NOMO-1 treated with dmso at 0.1 percent for 144 hours (cell line): ENCODE data around the gene CCN6.
"Not testable (repeated sequence)": the region's sequence is repeated elsewhere in the genome, so short reads cannot be mapped to it uniquely, and the experiment has no call there.

Experiments
- DNase-seq: peaks from one replicate; lab custom pipeline; 2025; ENCODE audit not compliant: unreplicated experiment; lab: John Stamatoyannopoulos, UW

CCN6 gene

DNA sequence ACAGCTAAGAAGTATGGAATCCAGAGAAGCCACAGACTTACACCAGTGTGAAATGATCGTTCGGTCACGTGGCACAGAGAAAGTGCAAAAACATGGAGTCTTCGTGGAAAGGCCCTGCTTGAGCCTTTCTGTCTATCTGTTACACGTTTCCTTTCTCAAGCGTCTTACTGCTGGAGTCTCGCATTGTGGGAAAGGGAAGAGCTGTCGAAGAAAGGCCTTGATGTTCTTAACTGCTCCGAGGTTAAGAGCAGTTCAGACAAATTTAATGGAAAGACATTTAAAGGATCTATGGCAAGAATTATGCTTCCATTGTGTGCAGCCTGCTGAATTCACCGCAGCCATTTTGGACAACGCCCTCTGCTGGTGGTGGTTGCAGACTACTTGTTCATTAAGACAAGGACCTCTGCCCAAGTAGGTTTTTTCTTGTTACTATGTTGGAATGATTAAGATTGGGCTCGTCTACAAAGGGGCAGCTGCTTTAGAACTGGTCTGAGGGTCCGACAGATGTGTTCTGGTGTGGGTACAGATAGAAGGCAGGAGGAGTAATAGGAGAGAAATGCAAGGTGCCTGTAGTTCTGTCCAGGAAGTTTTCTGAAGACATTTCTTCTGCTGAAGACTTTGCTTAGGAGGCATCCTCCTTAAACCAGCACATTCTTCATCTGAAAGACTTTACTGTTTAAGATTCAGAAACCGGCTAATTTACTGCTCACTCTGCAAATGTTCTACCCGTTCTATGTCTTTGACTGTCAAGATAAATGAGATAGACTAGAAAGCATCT, 24.7 kb upstream of the CCN6 start:
- DNase-seq, result peak; percentile 14

DNA sequence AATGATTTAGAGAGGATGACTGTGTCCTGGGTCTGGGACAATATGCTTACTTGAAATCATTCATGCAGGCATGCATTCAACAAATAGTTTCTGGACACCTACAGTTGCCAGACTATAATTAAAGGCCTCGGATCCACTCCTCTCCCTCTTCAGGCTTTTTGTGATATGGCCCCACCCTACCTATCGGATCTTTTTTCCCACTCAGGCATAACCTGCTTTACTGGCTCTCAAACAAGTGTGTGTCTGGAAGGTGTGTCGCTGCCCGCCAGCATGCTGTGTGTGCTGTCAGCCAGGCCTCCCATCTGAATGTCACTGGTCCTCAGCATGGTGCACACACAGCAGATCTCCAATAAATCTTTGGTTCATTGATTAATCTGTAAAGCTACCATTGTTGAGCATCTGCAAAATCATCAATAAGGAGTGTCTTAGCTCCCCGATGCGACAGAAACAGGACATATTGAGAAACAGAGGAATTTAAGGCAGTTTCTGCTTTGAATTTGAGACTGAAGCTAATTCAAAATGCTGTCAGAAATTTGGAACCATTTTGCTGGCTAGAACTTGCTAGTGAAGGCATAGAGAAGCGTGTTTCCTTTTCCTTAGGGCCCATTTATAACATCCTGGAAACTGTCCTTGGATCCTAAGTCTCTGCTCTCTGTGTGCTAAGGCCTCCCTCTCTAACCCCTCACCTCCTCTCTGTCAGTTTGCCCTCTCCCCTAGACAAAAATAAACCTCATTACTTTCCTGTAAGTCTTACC, 23.5 kb upstream of the CCN6 start:
- no peak for DNase-seq

DNA sequence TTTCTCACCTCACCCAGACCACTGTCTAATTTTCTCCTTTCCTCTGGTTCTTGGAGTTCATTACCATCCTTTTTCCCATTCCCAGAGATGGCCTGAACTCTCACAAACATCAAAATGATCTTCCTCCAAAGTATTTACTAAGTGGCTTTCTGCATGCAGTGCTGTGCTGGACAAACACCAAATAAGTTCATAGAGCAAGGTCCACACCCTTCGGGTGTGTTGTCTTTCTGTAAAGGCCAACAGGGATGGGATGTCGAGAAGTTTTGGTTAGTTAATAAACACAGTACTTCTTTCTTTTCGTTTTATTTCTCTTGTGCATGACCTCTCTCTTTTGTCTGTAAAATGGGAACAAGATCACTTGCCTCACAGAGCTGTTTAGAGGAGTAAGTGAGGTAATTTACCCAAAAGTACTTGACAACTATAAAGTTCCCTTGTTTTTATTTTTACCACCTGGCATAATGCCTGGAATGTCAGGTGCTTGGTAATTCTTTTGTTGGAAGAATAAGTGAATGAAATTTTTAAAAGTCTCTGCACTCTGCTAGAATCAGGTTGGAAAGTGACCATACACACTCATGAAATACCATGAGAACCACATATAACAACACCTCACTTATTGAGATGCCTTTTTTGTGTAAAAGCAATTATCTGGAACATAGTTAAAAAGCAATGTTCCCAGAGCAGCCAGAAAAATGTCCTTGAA, 22.8 kb upstream of the CCN6 start:
- no peak for DNase-seq

DNA sequence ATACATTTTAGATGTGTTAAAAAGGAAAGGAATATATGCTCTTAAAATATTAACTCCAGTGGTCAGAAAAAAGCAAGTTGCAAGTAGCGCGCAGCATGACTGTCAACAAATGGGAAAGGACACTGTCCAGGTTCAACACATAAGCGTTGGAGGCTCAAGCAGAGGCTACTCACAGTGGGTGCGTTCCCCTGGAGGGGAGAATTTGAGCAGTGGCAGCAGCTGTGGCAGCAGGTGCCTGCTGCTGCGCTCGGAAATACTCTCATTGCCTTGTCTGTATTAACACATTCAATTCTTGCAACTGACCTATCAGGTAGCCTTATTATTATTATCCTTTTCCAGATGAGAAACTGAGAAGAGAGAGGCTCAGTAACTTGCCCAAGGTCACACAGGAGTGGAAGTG, 21.9 kb upstream of the CCN6 start:
- DNase-seq, result no peak

DNA sequence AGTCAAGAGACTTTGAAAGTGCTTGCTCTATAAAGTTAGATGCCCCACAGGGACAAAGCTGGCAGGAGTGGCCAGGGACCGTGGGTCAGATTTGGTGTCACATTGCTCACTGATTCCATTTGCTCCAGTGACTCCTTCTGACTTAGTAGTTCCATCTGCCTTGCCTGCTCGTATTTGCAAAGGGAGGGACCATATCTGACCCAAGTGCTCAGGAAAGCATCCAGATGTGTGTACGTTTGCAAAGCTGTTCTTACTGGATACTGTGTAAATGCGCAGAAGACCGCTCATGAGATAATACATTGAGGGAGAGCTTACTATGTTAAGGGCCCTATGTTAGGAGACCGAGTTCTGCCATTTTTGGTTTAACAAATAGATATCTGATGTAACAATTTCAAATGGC, 21.2 kb upstream of the CCN6 start:
- no peak for DNase-seq

DNA sequence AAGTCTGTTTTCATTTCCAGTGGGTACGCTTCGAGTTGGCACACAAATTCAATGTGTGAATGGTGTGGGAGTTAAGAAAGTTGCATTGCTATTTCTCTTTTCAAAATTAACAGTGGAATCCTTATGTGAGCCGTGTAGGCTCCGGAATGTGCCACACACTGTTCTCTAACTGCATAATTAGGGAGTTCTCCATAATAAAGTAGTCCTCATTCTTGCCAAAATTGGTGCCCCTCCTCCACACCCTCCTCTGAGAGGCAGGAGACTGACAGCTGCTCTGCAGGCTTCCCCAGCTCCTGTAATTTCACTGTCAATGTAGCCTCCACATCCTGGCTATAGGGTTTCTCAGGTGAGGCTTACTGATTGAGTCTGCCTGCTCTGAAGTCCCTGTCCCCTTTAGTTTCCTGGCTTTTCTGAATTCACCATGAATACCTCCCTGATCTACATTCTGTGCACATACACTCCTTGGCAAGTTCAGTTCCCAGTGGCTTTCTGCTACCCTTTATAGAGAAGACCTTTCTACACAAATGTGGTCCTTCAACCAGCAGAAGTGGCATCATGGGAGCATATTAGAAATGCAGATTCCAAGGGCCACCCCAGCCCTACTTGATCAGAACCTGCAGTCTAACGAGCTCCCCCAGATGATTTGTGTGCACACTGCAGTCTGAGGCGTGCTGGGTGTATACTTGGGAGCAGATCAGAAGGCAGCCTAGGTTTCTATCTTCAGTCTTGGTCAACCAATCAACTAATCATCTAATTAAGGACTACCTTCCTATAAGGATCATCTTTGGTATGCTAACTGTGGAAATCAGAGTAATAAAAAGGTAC, 19.9 kb upstream of the CCN6 start:
- no peak for DNase-seq

DNA sequence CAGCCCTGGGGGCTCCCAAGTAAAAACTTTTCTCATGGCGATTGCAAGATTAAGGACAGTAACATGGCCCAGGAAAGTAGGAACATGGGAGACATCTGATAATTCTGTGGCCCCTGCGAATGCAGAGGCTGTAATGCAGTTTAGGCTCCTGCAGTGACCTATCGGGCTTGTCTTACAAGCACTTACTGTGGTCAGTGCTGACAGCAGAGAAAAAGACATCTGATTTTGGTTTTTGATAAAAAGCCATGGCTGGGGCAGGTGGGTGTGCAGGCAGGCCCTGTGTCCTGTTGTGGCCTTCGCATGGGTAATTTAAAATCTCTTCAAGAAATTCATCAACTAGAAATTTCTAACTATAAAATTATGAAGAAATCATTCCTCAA, 19.3 kb upstream of the CCN6 start:
- DNase-seq, result no peak

DNA sequence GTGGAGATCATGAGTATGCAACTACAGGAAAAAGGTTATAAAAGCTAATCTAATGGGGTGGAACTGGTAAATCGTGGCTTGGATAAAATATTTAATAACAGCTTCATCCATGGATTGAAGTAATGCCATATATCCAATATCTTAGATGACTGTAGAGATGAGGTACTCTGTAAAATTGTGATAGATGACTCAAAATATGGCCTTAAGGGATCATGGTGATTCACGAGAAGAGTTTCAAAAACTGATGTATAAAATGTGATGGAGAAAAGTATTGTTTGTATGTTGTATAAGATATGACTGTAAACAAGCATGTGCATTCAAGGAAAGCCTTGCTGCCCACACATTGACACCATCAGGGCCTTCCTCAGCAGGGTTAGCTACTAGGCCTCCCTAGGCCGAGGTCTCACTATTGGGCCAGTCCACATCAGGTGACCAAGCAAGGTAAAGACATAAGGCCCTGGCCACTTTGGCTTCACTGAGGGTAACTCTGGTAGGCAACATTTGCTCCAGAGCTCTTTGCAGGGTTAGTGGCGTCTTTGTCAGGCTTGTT, 17.7 kb upstream of the CCN6 start:
- no peak for DNase-seq

DNA sequence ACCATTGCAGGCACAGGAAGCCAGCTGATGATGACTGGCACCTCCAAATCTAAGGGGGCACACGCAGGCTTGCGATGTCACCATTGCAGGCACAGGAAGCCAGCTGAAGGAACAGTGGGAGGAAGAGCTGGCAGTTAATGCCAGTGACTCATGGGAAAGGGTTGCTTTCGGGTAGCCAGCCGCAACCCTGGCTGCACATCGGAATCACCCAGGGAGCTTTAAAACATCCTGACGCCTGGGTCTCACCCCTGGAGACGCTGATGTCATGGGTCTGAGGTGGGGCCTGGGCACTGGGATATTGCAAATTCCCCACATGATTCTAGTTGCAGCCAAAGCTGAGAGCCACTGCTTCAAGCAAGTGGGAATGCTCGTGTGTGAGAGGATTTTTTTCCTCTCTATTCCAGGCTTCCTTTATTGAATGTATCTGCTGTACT, 16.1 kb upstream of the CCN6 start:
- DNase-seq, result no peak

DNA sequence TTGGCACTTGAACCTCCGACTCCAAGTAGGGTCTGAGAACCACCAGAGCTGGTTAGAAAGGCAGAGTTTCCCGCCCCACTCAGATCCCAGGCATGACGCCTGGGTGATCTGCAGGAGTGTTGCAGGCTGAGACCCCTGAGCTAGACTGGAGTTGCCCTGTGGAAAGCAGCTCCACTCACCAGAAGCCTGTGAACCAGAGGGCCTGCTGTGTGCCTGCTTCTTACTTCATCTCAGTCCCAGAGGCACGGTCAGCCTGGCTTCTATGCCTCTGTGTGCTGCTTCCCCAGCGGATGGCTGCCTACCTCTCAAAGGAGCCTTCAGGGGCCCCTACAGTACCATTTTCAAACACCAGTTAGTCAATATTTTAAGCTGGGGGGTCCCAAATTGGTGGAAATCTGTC, 15.6 kb upstream of the CCN6 start:
- no peak for DNase-seq

DNA sequence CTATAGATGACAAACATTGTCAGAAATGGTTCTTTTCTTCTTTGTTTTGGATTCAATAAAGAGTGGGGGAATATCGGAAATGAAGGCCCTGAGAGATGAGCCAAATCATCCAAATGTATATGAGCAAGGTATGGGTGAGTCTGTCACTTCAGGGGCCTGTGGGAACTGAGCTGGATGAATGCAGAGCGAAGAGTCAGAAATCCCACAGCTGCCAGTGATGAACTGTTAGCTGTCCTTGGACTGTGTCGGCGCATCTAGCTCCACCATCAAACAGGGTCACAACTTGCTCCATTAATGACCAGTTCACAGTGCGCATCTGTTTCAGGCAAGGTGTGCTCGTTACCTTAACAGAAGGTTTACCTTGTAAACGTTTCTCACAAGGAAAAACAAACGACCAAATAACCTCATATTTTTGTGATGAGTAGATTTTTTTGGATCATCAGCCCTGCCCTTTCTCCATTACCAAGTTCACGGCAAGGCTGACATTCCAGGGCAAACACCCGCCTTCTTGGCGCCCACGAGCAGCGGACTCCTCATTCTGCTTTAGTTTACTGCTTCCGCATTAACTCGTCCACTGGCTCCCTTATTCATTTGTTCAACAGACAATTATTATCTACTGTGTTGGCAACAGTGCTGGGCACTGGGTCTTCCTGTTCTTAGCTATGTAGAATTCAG, 15.0 kb upstream of the CCN6 start:
- DNase-seq, result no peak

DNA sequence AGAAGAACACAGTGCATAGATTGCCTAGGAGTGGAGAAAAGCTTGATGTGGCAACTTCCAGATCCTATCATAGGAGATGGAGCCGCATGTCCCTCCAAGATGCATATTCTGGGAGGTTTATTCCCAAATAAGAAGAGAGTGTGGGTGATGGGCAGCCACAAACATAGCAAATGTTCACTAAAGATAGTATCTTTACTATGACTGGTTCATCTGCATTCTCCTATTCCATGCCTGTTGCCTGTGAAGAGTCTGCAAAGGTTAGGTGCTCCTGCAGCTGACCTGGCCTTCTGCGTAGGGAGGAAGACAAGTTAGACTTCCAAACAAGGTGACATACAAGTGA, 14.5 kb upstream of the CCN6 start:
- DNase-seq, result no peak

DNA sequence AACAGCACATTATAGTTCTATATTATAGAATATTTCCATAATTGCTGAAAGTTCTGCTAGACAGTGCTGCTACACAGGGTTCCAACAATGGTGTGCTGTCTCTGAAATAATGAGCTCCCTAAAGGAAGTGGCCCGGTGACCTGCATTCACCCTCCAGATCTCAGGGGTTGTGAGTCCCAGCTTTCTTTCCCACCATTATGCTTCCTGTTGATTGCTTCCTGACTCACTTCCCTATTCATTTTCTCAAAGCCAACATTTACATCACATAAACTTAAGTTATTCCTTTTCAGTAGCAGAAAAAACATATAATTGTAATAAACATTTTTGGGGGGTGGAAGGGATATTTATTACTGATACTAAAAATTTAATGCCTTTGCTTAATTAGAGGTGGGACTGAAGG, 12.9 kb upstream of the CCN6 start:
- DNase-seq, result no peak

DNA sequence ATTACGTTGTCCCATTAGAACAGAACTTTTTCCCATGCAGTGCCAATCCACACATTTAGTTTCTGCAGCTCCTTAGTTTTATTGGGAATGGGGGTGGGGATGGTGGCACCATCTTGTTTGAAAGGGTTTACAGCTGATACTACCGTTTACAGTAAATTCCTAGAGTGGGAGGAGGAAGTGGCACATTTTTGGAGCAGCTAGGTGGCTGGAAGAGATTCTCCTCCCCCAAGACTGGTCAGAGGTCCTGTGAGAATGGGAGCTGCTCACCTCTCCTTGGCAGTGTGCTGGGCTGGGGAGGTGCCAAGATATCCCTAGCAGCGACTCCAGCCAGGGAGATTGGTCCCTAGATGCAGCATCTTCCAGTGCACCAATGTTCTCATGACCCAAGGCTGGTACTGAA, 12.4 kb upstream of the CCN6 start:
- DNase-seq, result no peak

DNA sequence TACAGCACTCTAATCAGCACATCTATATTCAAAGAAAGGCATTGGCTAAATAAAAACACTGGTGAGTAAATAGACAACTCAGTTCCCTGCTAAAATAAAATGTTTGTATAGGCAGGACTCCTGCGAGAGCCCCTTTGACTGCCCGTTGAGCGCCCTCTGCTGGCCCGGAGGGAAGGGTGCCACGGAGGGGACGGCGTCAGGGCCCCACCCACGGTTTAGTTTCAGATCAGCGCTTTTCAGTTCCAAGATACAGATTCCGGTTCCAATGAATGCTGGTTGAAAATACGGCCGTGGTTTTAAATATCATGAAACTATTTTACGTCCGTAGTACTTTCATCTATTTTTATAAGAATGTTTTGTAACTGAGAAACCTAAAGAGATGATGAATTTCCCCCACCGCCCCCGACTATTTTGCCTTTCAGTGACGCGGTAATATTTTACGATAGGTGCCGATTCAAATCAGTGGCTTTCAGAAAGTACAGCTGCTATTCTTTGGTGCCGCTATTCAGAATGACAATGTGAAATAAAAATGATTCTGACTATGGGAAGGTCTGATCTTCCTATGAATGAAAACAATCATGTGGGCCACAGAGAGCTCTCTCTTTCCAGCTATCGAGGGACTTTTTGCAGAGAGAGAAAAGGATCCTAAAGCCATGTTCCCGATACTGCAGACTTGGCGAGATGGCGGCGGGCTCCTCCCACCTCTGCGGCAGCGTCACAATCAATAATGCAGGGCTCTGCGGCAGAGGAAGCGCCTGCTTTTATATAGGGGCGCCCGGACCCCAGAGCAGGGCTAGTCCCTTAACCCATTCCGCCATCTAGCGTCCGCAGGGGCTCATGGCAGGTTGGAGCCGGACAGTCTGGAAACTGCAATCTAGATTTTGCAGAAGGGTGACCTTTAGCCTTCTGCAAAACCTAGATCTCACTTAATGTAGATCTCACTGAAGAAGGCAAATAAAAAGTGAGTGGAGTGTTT, 10.6 kb upstream of the CCN6 start:
- DNase-seq, result peak; percentile 88

DNA sequence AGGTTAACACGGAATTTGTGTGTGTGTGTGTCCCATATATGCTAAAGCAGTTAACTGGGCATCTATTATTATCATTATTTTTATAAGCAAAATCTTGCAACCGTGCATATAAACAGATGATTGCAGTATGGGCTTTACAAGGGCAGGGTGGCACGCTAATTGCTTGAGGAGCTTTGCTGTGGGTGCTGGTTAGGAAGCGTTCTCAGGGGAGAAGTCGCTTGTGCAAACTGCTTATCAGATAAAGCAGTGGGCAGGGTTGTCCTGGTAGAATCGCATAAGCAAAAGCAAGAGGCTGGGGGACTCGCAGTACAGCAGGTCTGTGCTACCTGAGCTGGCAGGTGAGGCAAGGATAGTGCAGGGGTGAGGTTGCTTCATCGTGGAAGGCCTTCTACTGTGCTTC, 9.7 kb upstream of the CCN6 start:
- DNase-seq, result no peak

DNA sequence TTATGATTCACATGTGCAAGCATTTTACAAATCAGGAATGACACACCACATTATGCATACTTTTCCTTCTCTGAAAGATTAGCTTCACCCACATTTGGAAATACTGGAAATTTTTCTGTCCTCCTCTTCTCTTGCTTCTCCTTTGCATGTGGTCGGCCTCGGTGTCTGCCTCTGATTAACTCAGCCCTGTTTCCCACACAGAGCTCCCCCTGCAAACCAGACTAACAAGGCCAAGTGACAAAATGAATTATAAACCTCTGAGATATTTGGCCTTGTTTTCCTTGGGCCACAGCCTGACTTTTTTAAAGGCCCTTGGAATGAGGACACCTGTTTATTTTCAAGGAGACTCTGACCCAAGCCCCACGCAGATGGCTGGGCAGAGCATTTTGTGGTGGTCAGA, 9.0 kb upstream of the CCN6 start:
- DNase-seq, result no peak

DNA sequence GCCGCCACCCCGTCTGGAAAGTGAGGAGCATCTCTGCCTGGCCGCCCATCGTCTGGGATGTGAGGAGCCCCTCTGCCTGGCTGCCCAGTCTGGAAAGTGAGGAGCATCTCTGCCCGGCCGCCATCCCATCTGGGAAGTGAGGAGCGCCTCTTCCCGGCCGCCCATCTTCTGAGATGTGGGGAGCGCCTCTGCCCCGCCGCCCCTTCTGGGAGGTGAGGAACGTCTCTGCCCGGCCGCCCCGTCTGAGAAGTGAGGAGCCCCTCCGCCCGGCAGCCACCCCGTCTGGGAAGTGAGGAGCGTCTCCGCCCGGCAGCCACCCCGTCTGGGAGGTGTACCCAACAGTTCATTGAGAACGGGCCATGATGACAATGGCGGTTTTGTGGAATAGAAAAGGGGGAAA, 6.4 kb upstream of the CCN6 start:
- DNase-seq, result not testable (repeated sequence)

DNA sequence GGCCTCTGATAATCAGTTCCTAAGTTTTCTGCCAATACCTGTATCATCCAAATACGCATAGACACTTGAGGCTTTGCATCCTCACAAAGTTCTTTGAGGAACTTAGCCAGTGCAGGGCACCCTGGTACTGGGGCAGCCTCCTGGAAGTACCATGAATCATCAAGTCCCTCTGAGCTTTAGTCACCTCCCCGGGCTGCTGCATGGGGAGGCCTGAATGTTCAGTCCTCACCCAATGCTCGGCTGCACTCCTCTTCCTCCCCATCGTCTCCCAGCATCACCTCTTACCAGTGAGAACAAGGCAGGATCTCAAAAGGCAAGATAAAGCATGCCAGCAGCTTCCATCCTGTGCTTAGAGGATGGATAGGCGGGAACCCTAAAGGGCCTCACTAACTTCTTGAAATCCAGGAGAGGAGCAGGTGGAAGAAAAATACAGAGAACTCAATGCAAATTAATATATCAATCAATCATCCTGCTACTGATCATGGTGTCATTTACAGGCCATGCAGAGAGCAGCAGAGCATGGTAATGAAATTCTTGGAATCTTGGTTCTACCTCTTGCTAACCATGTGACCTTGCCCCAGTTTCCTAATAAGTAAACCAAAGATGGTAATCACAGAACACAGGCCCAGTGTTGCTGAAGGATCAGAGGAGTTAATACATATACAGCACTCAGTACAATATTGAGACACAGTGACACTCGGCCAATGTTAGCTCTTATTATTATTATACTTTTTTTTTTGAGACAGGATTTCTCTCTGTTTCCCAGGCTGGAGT, 4.7 kb upstream of the CCN6 start:
- DNase-seq, result no peak
